PFSK-1 (cell line): ENCODE measurements around the gene MKI67.

Experiments
- FOXP2 ChIP-seq: optimal IDR thresholded peaks from 2 replicates; pipeline ENCODE3; 2011; ENCODE audit warnings: borderline replicate concordance, control low read depth, inconsistent platforms; ENCODE audit not compliant: insufficient read depth; ENCODE audit errors: extremely low read length, extremely low read depth
- POLR2AphosphoS5 ChIP-seq: IDR thresholded peaks from 2 replicates; pipeline ENCODE4 v1.6.1; 2012; ENCODE audit warnings: low read depth, mild to moderate bottlenecking, control low read depth, low read length, moderate library complexity
- REST ChIP-seq, 2 experiments: IDR thresholded peaks; 2 replicates each; pipeline versions ENCODE4 v1.6.1 to v1.8.0; 2011 to 2012; ENCODE audit warnings: low read depth in 2 of 2, low read length in 2 of 2, control low read depth in 1 of 2, inconsistent platforms in 1 of 2, mild to moderate bottlenecking in 1 of 2, moderate library complexity in 1 of 2; ENCODE audit not compliant: insufficient read depth in 1 of 2
- SIN3A ChIP-seq: IDR thresholded peaks from 2 replicates; pipeline ENCODE4 v1.6.1; 2012; ENCODE audit warnings: mild to moderate bottlenecking, low read length, moderate library complexity, borderline replicate concordance; ENCODE audit not compliant: insufficient read depth
- TAF1 ChIP-seq: IDR thresholded peaks from 2 replicates; pipeline ENCODE4 v1.6.1; 2012; ENCODE audit warnings: low read length, control low read depth, borderline replicate concordance; ENCODE audit not compliant: insufficient read depth

The MKI67 gene

GRCh38 chr10:128065881-128066534 is 60.2 kb downstream of the MKI67 start:
- no peak for TF ChIP-seq FOXP2
- no peak for TF ChIP-seq TAF1
- no peak for TF ChIP-seq SIN3A

GRCh38 chr10:128064970-128065580 is 61.1 kb downstream of the MKI67 start:
- TF ChIP-seq FOXP2 (no peak), REST (IDR thresholded peaks at IDR 0.05; ENCODE audit: insufficient read depth in 1 of 2, low read depth in 2 of 2, low read length in 2 of 2) (no peak), SIN3A (no peak), POLR2AphosphoS5 (no peak), TAF1 (no peak)

- TF ChIP-seq POLR2AphosphoS5 (no peak), TAF1 (no peak), FOXP2 (no peak), REST (IDR thresholded peaks at IDR 0.05; ENCODE audit: insufficient read depth in 1 of 2, low read depth in 2 of 2, low read length in 2 of 2) (no peak), SIN3A (no peak)
These were observed 61.9 kb downstream of the MKI67 start for GRCh38 chr10:128064108-128064969.

GRCh38 chr10:128063736-128064107 is 62.5 kb downstream of the MKI67 start:
- TF ChIP-seq TAF1 = no peak
- no peak for TF ChIP-seq POLR2AphosphoS5
- no peak for TF ChIP-seq REST (IDR thresholded peaks at IDR 0.05; ENCODE audit: insufficient read depth in 1 of 2, low read depth in 2 of 2, low read length in 2 of 2)
- no peak for TF ChIP-seq SIN3A
- no peak for TF ChIP-seq FOXP2

GRCh38 chr10:128062881-128063563 is 63.2 kb downstream of the MKI67 start:
- TF ChIP-seq TAF1 (no peak), SIN3A (no peak), FOXP2 (no peak), REST (IDR thresholded peaks at IDR 0.05; ENCODE audit: insufficient read depth in 1 of 2, low read depth in 2 of 2, low read length in 2 of 2) (no peak), POLR2AphosphoS5 (no peak)
